Mammary epithelial cell (primary cell): ENCODE results near the gene IKZF2.

Experiments
- CTCF ChIP-seq, 2 donors: IDR thresholded peaks in 1 of 2; conservative IDR thresholded peaks in 1 of 2; 2 replicates each; pipeline ENCODE4 v1.5.1; 2011 to 2012; ENCODE audit warnings: inconsistent platforms in 2 of 2, low read length in 2 of 2, mild to moderate bottlenecking in 2 of 2, control low read depth in 1 of 2, low read depth in 1 of 2; ENCODE audit not compliant: insufficient read depth in 1 of 2; ENCODE audit errors: extremely low read depth in 1 of 2
- EZH2 ChIP-seq: IDR thresholded peaks from 2 replicates; pipeline ENCODE4 v1.6.1; 2012; ENCODE audit warnings: low read length, inconsistent platforms, borderline replicate concordance

DNA sequence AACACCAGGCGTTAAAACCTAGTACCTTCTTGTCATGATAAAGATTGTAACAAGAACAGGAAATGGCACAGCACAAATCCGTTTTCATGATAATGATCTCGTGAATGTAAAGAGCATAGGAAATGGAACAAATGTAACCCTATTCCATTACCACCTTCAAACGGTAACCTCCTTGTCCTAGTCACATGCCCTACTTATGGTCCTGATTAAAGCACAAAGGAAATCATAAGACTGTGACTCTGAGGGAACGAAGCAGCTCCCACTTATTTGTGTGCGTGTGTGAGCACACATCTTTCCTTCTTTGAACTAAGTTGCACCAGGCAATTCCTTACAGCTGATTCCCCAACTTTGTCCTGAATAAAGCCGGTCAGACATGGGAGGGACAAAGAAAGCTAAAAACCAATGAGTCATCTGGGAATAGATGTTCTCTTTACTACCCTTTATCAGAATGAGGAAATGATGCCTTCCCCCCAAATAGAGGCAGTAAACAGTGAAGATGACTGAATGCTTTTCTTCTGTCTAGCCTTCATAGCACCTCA is 192.6 kb downstream of the IKZF2 start:
- TF ChIP-seq CTCF (conservative IDR thresholded peaks at IDR 0.05 in 1 of 2, IDR thresholded peaks at IDR 0.05 in 1 of 2; ENCODE audit: extremely low read depth in 1 of 2, insufficient read depth in 1 of 2, low read depth in 1 of 2, low read length in 2 of 2) (no peak), EZH2 (no peak)
